ENCODE data around the gene CPLX1.

CPLX1 gene

GRCh38 chr4:831483-831805, 5.5 kb upstream of the CPLX1 start:
- no peak for ATAC-seq
- Mint-ChIP-seq H3K4me3 (no peak overlapping the region), H3K27me3 (peaks cover 21% of the 10 kb centered on the region), H3K27ac (no peak overlapping the region), H3K36me3 (ENCODE audit: low read depth) (peaks cover 2% of the 10 kb centered on the region), H3K4me1 (peaks cover 4% of the 10 kb centered on the region), H3K9me3 (no peaks in the 10 kb centered on the region)
- no peak for DNase-seq

- DNase-seq (no peak), ATAC-seq (no peak)
- H3K27me3 Mint-ChIP-seq, result peaks cover 21% of the 10 kb centered on the region
- no peak overlapping the region for H3K4me3 Mint-ChIP-seq
- no peak overlapping the region for H3K27ac Mint-ChIP-seq
- H3K4me1 Mint-ChIP-seq, result peaks cover 4% of the 10 kb centered on the region
- peaks cover 2% of the 10 kb centered on the region for H3K36me3 Mint-ChIP-seq (ENCODE audit: low read depth)
- H3K9me3 Mint-ChIP-seq, result no peaks in the 10 kb centered on the region
Observed at GRCh38 chr4:830601-831482, 4.9 kb upstream of the CPLX1 start.

DNA sequence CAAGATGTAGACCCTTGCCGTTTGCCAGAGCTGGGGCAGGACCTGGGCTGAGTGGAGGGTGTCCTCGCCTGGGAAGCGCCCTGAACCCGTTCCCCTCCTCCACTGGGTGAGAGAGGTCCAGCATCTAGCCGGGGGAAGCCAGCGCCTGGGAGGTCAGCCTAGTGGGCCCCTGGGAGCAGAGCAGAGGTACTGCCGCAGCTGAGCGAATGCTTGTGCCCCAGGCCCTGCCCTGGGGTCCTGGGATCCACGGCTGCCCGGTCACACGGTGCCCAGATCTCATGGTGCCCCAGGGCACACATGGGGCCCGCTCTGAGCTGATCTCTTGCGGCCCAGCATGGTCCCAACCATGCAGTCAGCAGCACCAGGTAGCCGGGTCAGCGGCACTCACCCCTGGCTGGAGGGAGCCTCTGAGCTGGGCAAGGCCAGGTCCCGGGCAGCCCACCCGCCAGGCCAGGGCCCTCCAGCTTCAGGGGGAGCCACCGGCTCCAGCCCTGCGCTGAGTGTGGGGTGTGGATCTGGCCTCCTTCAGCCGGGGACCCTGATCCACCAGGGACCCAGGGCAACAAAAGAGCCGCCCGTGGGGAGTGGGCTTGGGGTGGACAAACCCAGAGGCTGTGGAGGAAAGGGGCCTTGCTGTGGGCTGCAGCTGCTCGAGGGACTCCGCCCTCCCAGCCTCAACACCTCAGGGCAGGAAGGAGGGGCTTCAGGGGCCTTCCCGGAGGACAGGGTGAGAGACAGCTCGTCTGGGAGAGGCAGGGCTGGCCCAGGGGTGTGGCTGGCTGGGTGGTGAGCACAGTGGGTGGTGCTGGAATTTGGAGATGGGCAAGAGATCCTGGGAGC, 4.1 kb upstream of the CPLX1 start:
- Mint-ChIP-seq H3K4me1 (peaks cover 4% of the 10 kb centered on the region), H3K4me3 (no peak overlapping the region), H3K27me3 (peaks cover 23% of the 10 kb centered on the region), H3K36me3 (ENCODE audit: low read depth) (peaks cover 2% of the 10 kb centered on the region), H3K27ac (no peak overlapping the region), H3K9me3 (no peaks in the 10 kb centered on the region)
- no peak for DNase-seq
- ATAC-seq, result no peak

GRCh38 chr4:829291-829690, 3.4 kb upstream of the CPLX1 start:
- Mint-ChIP-seq H3K27ac (no peak overlapping the region), H3K4me3 (no peak overlapping the region), H3K27me3 (peaks cover 29% of the 10 kb centered on the region), H3K9me3 (no peaks in the 10 kb centered on the region), H3K36me3 (ENCODE audit: low read depth) (peaks cover 2% of the 10 kb centered on the region), H3K4me1 (peaks cover 4% of the 10 kb centered on the region)
- ATAC-seq (no peak), DNase-seq (no peak)

DNA sequence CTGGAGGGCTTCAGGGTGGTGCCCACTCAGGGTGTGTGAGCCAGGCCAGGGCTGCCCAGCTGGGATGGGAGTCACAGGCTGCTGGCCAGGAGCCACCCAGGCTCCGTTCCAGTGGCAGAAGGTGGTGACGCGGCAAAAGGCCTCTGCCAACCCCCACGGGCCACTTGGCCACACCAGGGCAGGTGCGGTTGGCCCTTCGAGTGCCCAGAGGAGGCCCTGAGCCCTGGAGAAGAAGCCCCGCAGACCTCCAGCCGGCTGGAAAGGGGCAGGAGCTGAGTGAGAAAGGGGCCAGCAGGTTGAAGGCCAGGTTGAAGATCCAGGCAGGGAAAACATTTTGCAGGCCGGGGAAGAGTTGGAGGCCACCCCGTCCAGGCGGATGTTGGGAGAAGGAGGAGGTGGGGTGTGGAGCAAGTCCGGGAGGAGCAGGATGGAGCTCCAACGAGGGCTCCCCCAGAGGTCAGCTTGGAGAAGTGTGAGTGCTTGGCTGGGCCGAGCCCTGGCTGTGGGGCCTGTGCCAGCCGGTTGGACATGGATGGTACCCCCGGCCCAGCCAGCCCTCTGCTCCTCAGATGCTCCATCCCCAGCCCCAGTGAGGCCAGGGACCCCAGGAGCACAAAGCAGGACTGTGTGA, 2.8 kb upstream of the CPLX1 start:
- H3K4me1 Mint-ChIP-seq, result peaks cover 4% of the 10 kb centered on the region
- ATAC-seq, result no peak
- H3K27me3 Mint-ChIP-seq, result peaks cover 32% of the 10 kb centered on the region
- no peaks in the 10 kb centered on the region for H3K9me3 Mint-ChIP-seq
- H3K4me3 Mint-ChIP-seq, result no peak overlapping the region
- no peak for DNase-seq
- H3K27ac Mint-ChIP-seq, result no peak overlapping the region
- H3K36me3 Mint-ChIP-seq (ENCODE audit: low read depth), result peaks cover 2% of the 10 kb centered on the region

GRCh38 chr4:827209-828081, 1.5 kb upstream of the CPLX1 start:
- no peak for ATAC-seq

DNA sequence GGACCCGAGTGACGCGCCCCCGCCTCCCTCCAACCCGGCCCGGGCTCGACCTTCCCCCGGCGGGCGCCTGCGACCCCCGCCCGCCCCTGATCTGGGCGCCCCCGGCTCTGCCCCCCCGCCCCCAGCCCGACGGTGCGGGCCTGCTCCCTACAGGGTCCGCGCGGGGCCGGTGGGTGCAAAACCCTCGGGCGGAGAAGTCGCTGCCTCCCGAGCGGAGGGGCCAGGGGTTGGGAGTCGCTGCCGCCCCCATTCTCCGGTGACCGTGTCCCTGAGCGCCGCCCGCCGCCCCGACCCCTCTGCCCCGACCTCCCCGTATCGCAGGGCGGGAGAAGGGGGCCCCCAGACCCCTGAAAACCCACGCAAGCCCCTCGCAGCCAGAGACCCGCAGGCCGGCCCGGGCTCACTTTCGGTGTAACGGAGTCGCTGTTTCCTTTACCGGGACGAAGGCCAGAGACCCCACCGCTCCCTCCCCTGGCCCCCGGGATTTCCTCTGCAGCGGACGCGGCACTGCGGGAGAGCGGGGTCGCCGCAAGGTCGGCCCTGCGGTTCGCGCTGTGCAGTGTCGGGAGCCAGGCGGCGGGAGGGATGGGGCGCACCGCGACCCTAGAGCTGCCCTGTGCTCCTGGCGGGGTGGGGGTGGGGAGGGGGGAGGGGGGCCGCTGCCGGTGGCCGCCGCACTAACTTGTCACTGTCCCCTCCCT, 729 bp upstream of the CPLX1 start:
- H3K9me3 Mint-ChIP-seq, result no peaks in the 10 kb centered on the region
- peaks cover 51% of the 10 kb centered on the region for H3K27me3 Mint-ChIP-seq
- H3K36me3 Mint-ChIP-seq (ENCODE audit: low read depth), result peaks cover 2% of the 10 kb centered on the region
- no peak overlapping the region for H3K27ac Mint-ChIP-seq
- DNase-seq (no peak), ATAC-seq (no peak)
- no peak overlapping the region for H3K4me3 Mint-ChIP-seq
- H3K4me1 Mint-ChIP-seq, result no peaks in the 10 kb centered on the region

More at GRCh38 chr4:827209-828081, 1.5 kb upstream of the CPLX1 start:
- no peak for DNase-seq
- Mint-ChIP-seq H3K27ac (no peak overlapping the region), H3K9me3 (no peaks in the 10 kb centered on the region), H3K4me1 (no peaks in the 10 kb centered on the region), H3K27me3 (peaks cover 43% of the 10 kb centered on the region), H3K36me3 (ENCODE audit: low read depth) (peaks cover 2% of the 10 kb centered on the region), H3K4me3 (no peak overlapping the region)

- Mint-ChIP-seq H3K27ac (no peak overlapping the region), H3K4me1 (no peaks in the 10 kb centered on the region), H3K27me3 (peaks cover 54% of the 10 kb centered on the region), H3K36me3 (ENCODE audit: low read depth) (no peaks in the 10 kb centered on the region), H3K4me3 (no peak overlapping the region), H3K9me3 (no peaks in the 10 kb centered on the region)
- ATAC-seq (no peak), DNase-seq (no peak)
Observed at GRCh38 chr4:825063-825970, 612 bp downstream of the CPLX1 start.

DNA sequence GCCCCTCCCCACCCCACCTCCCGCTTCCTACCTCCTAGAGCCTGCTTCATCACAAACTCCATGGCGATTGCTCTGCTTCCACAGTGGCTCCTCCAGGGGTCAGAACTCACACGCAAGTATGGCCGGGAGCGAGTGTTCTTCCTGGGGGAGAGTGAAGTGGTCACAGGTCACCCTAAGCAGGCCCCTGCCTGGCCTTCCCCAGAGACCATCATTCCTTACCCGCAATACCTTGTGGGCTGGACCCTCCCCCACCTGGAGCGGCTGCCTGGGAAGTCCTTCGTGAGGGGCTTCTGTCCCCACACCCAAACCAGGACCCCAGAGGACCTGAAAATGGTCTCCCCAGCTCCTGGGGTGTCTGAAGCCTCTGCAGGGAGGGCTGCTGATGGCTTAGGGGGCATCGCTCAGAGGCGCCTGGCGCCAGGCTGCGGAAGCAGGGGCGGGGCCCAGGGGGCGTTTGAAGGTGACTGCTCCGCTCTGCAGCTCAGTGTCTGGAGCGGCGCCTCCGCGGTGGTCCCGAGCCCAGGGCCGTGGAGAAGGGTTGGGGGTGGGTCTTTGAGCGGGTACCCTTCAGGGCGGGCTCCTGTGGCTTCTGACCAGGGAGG, 1.4 kb downstream of the CPLX1 start:
- H3K36me3 Mint-ChIP-seq (ENCODE audit: low read depth), result no peaks in the 10 kb centered on the region
- ATAC-seq, result no peak
- H3K9me3 Mint-ChIP-seq, result no peaks in the 10 kb centered on the region
- peaks cover 57% of the 10 kb centered on the region for H3K27me3 Mint-ChIP-seq
- no peak overlapping the region for H3K27ac Mint-ChIP-seq
- H3K4me1 Mint-ChIP-seq, result no peaks in the 10 kb centered on the region
- H3K4me3 Mint-ChIP-seq, result no peak overlapping the region
- no peak for DNase-seq

DNA sequence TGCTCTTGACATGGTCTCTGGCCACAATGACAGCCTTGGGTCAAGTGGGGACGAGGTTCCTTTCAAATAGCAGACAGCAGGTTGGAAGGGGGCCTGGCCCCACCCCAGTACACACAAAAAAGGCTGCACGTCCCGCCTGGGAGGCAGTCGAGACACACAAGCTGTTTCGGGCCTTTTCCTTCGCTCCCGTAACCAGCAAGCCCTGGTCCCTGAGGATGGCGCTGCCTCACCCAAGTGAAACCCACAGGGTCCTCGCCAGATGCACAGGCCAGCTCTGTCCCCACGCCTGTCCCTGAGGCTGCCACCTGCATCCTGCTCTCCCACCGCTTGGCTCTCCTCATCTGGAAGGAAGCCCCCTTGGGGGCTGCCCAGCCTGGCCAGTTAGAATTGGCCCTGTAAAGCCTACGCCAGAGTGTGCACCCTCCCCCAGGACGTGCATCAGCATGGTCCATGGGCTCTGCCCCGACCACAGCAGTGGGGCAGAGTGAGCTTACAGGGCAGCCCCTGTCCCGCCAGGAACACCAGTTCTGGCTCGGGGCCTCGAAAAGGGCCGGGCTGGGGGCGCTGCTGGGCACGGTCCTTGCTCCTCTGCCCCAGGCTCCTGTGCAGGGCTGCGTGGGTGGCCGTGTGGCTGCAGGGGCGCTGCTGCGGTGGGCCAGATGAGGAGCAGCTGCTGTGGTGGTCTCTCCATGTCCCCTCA, 2.0 kb downstream of the CPLX1 start:
- no peak for ATAC-seq
- no peak overlapping the region for H3K4me3 Mint-ChIP-seq
- no peaks in the 10 kb centered on the region for H3K36me3 Mint-ChIP-seq (ENCODE audit: low read depth)
- H3K27me3 Mint-ChIP-seq, result peaks cover 57% of the 10 kb centered on the region
- H3K4me1 Mint-ChIP-seq, result no peaks in the 10 kb centered on the region
- no peak for DNase-seq
- no peak overlapping the region for H3K27ac Mint-ChIP-seq
- no peaks in the 10 kb centered on the region for H3K9me3 Mint-ChIP-seq

GRCh38 chr4:823176-823760, 2.7 kb downstream of the CPLX1 start:
- H3K9me3 Mint-ChIP-seq, result no peaks in the 10 kb centered on the region
- no peaks in the 10 kb centered on the region for H3K36me3 Mint-ChIP-seq (ENCODE audit: low read depth)
- no peak for ATAC-seq
- no peak overlapping the region for H3K4me3 Mint-ChIP-seq
- H3K4me1 Mint-ChIP-seq, result no peaks in the 10 kb centered on the region
- no peak for DNase-seq
- peaks cover 50% of the 10 kb centered on the region for H3K27me3 Mint-ChIP-seq
- no peak overlapping the region for H3K27ac Mint-ChIP-seq

All from activated naive CD8-positive, alpha-beta T cell treated with anti-CD3 and anti-CD28 coated beads, Interleukin-2, amount 50 U/mL, for 24 hours (primary cell).